Suprapubic skin (tissue), 4 donors: ENCODE data around the gene COL4A1. TPM values are rescaled to one million over a fixed set of nuclear protein-coding genes. Genes with fewer than 3 reads are reported as not detected.

Experiments used
- DNase-seq, 2 donors: peaks; one replicate each; pipeline ENCODE4 v3.0.0-alpha.2; 2019; ENCODE audit warnings: low spot score in 2 of 2
- H3K27ac ChIP-seq: fragments of 200-600 bp; sonication (generic); one replicate; pipeline ENCODE4 v1.5.1; 2019
- H3K27me3 ChIP-seq: fragments of 200-600 bp; sonication (generic); one replicate; pipeline ENCODE4 v1.5.1; 2019
- H3K36me3 ChIP-seq: fragments of 200-600 bp; sonication (generic); one replicate; pipeline ENCODE4 v1.5.1; 2019
- H3K4me1 ChIP-seq: fragments of 200-600 bp; sonication (generic); one replicate; pipeline ENCODE4 v1.5.1; 2019
- H3K4me3 ChIP-seq: fragments of 200-600 bp; sonication (generic); one replicate; pipeline ENCODE4 v1.5.1; 2019; ENCODE audit warnings: mild to moderate bottlenecking
- H3K9me3 ChIP-seq: fragments of 200-600 bp; sonication (generic); one replicate; pipeline ENCODE4 v1.5.1; 2019
- CTCF ChIP-seq, 2 donors: fragments of 200-600 bp in 1 of 2; fragments of 450-650 bp in 1 of 2; sonication (generic) in 1 of 2; IDR thresholded peaks; one replicate each; pipeline ENCODE4 v1.5.1; 2016 to 2019; ENCODE audit warnings: antibody characterized with exemption in 2 of 2, mild to moderate bottlenecking in 1 of 2, moderate library complexity in 1 of 2
- EP300 ChIP-seq: sonication (generic); formaldehyde crosslinking; IDR thresholded peaks from one replicate; pipeline ENCODE4 v1.6.1; 2017; ENCODE audit warnings: antibody characterized with exemption
- POLR2A ChIP-seq, 2 donors: fragments of 450-650 bp; IDR thresholded peaks; one replicate each; pipeline ENCODE4 v1.6.1; 2017; ENCODE audit warnings: antibody characterized with exemption in 2 of 2, mild to moderate bottlenecking in 2 of 2, moderate library complexity in 2 of 2
- POLR2AphosphoS5 ChIP-seq, 3 donors: sonication (generic); formaldehyde crosslinking; IDR thresholded peaks; one replicate each; pipeline ENCODE4 v1.6.1; 2017; ENCODE audit warnings: antibody characterized with exemption in 3 of 3
- WGBS: methylation state at CpG from one replicate; pipeline ENCODE4 v1.1.5; 2018; 5-methylcytosine and 5-hydroxymethylcytosine counted together
- total RNA-seq, 4 donors: library from RNA; depleted of rRNA; stranded (reverse); fragments of >200 nt; gene quantifications; one replicate each; pipeline ENCODE4 v1.1.0, GENCODE V29; 2016

The COL4A1 gene
- total RNA-seq, 4 donors from 2014 or later = 36.7 to 60.8 (median 43.6) TPM

GRCh38 chr13:110266983-110267382, 40.0 kb downstream of the COL4A1 start:
- H3K4me1 ChIP-seq = peaks cover 37% of the 10 kb centered on the region
- no peak overlapping the region for H3K27ac ChIP-seq
- WGBS = 74% methylated on average over 10 of the region's 10 CpGs
- no peaks in the 10 kb centered on the region for H3K36me3 ChIP-seq
- DNase-seq = no peak
- no peak overlapping the region for H3K4me3 ChIP-seq
- H3K9me3 ChIP-seq = no peaks in the 10 kb centered on the region
- TF ChIP-seq POLR2AphosphoS5 (IDR thresholded peaks at IDR 0.05) (no peak), CTCF (IDR thresholded peaks at IDR 0.05) (no peak), EP300 (no peak), POLR2A (IDR thresholded peaks at IDR 0.05) (no peak)
- H3K27me3 ChIP-seq = peaks cover 14% of the 10 kb centered on the region

DNA sequence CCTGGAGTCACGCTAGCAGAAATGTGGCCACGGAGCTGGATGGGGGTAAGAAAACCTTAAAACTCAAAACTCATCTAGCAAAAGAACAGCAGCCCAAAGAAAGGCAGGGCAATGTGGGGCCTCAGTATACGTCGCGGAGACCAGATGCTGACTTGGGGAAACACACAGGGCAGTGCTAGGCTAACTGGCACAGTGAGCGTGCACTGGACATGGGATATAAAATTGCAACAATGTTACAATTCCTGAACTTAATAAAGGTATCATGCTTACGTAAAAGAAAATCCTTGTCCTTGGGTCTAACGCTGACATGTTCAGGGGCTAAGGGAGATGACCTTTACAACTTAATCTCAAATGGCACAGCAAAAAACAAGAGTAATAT, 40.5 kb downstream of the COL4A1 start:
- Histone ChIP-seq H3K36me3 (no peaks in the 10 kb centered on the region), H3K27me3 (peaks cover 14% of the 10 kb centered on the region), H3K9me3 (no peaks in the 10 kb centered on the region), H3K4me1 (peaks cover 41% of the 10 kb centered on the region), H3K27ac (peak overlapping the region; percentile 15), H3K4me3 (peak overlapping the region; percentile 21)
- WGBS = 58% methylated on average over 8 of the region's 8 CpGs
- no peak for DNase-seq
- TF ChIP-seq CTCF (IDR thresholded peaks at IDR 0.05) = no peak

GRCh38 chr13:110265682-110266430, 41.1 kb downstream of the COL4A1 start:
- H3K27me3 ChIP-seq = peaks cover 14% of the 10 kb centered on the region
- no peaks in the 10 kb centered on the region for H3K36me3 ChIP-seq
- H3K9me3 ChIP-seq = no peaks in the 10 kb centered on the region
- WGBS = 47% methylated on average over 38 of the region's 38 CpGs
- H3K27ac ChIP-seq = peak overlapping the region; percentile 15
- TF ChIP-seq CTCF (IDR thresholded peaks at IDR 0.05) = no peak
- no peak for TF ChIP-seq POLR2A (IDR thresholded peaks at IDR 0.05)
- TF ChIP-seq EP300 = no peak
- no peak for TF ChIP-seq POLR2AphosphoS5 (IDR thresholded peaks at IDR 0.05)
- no peak for DNase-seq
- H3K4me3 ChIP-seq = peak overlapping the region; percentile 21
- peaks cover 43% of the 10 kb centered on the region for H3K4me1 ChIP-seq

- DNase-seq = no peak
- H3K4me1 ChIP-seq = peaks cover 43% of the 10 kb centered on the region
- no peaks in the 10 kb centered on the region for H3K36me3 ChIP-seq
- peaks cover 14% of the 10 kb centered on the region for H3K27me3 ChIP-seq
- no peaks in the 10 kb centered on the region for H3K9me3 ChIP-seq
- 53% methylated on average over 6 of the region's 6 CpGs for WGBS
- no peak for TF ChIP-seq CTCF (IDR thresholded peaks at IDR 0.05)
- no peak overlapping the region for H3K4me3 ChIP-seq
- H3K27ac ChIP-seq = no peak overlapping the region
Measured at GRCh38 chr13:110265341-110265681, 41.6 kb downstream of the COL4A1 start.

- no peak for DNase-seq
- 78% methylated on average over 12 of the region's 12 CpGs for WGBS
- H3K36me3 ChIP-seq = no peaks in the 10 kb centered on the region
- peak overlapping the region; percentile 5 for H3K27ac ChIP-seq
- no peak for TF ChIP-seq POLR2AphosphoS5 (IDR thresholded peaks at IDR 0.05)
- no peak for TF ChIP-seq CTCF (IDR thresholded peaks at IDR 0.05)
- no peak for TF ChIP-seq POLR2A (IDR thresholded peaks at IDR 0.05)
- H3K4me1 ChIP-seq = peaks cover 43% of the 10 kb centered on the region
- peaks cover 14% of the 10 kb centered on the region for H3K27me3 ChIP-seq
- no peak overlapping the region for H3K4me3 ChIP-seq
- H3K9me3 ChIP-seq = no peaks in the 10 kb centered on the region
Measured at GRCh38 chr13:110264685-110265275, 42.2 kb downstream of the COL4A1 start.
